Heart left ventricle (tissue), 16 donors: ENCODE measurements around the gene SERP1. TPM values are rescaled to one million over a fixed set of nuclear protein-coding genes. Genes with fewer than 3 reads are reported as not detected.

ENCODE experiments used
- ATAC-seq, 4 donors: fragments of 200-7000 bp; cut with Tn5 transposase; one replicate each; pipeline ENCODE4 v1.9.1; 2020 to 2022; ENCODE audit warnings: moderate library complexity in 4 of 4, mild to moderate bottlenecking in 3 of 4, moderate number of reproducible peaks in 1 of 4
- DNase-seq, 5 donors: peaks; one replicate each; pipeline ENCODE4 v3.0.0-alpha.2; 2020
- H3K27ac ChIP-seq, 12 donors: fragments of 200-600 bp; sonication (generic) in 4 of 12; one replicate each; pipeline versions ENCODE4 v1.5.0 to v1.8.0; 2016 to 2022; ENCODE audit warnings: mild to moderate bottlenecking in 2 of 12
- H3K27me3 ChIP-seq, 9 donors: fragments of 200-600 bp; sonication (generic) in 2 of 9; one replicate each; pipeline versions ENCODE4 v1.5.1 to v1.8.0; 2016 to 2022; ENCODE audit warnings: mild to moderate bottlenecking in 3 of 9
- H3K36me3 ChIP-seq, 9 donors: fragments of 200-600 bp; sonication (generic) in 2 of 9; one replicate each; pipeline versions ENCODE4 v1.5.0 to v1.8.0; 2018 to 2022; ENCODE audit warnings: mild to moderate bottlenecking in 2 of 9
- H3K4me1 ChIP-seq, 12 donors: fragments of 200-600 bp; sonication (generic) in 4 of 12; one replicate each; pipeline versions ENCODE4 v1.5.0 to v1.8.0; 2016 to 2022; ENCODE audit warnings: mild to moderate bottlenecking in 3 of 12
- H3K4me3 ChIP-seq, 12 donors: fragments of 200-600 bp; sonication (generic) in 4 of 12; one replicate each; pipeline versions ENCODE4 v1.5.0 to v1.8.0; 2017 to 2022; ENCODE audit warnings: mild to moderate bottlenecking in 9 of 12, moderate library complexity in 4 of 12
- H3K9me3 ChIP-seq, 12 donors: fragments of 200-600 bp; sonication (generic) in 4 of 12; one replicate each; pipeline versions ENCODE4 v1.5.0 to v1.8.0; 2016 to 2022; ENCODE audit warnings: mild to moderate bottlenecking in 1 of 12
- CTCF ChIP-seq, 12 donors: fragments of 200-600 bp; sonication (generic) in 4 of 12; IDR thresholded peaks; one replicate each; pipeline versions ENCODE4 v1.5.0 to v1.8.0; 2018 to 2022; ENCODE audit warnings: antibody characterized with exemption in 12 of 12, mild to moderate bottlenecking in 5 of 12
- POLR2A ChIP-seq, 2 donors: fragments of 450-650 bp; IDR thresholded peaks; one replicate each; pipeline ENCODE4 v1.6.1; 2017; ENCODE audit warnings: antibody characterized with exemption in 2 of 2, mild to moderate bottlenecking in 2 of 2, moderate library complexity in 2 of 2
- WGBS, 4 donors: extraction: QIAGEN DNeasy Blood & Tissue Kit in 2 of 4; methylation state at CpG; one replicate each; pipeline versions ENCODE4 v1.1.5 to v1.1.7; 2013 to 2018; 5-methylcytosine and 5-hydroxymethylcytosine counted together
- intact Hi-C, 10 donors: fragments of 100-400 bp; cut with DNase I; formaldehyde crosslinking; loops; one replicate each; pipeline versions ENCODE4 v1.11.1 to v1.14.2; 2022
- polyA plus RNA-seq, 2 donors: library from polyadenylated mRNA; stranded (reverse); fragments of 200-250 nt; gene quantifications; one replicate each; pipeline ENCODE4 v1.2.3, GENCODE V29; 2013
- total RNA-seq, 9 donors: library from RNA; depleted of rRNA in 2 of 9; stranded (reverse); fragments of >200 nt in 2 of 9; fragmentation: NEBNext Ultra II Directional in 3 of 9; extraction: Animal tissue kit (Norgen Biotek cat#: 25700) in 3 of 9; gene quantifications; one replicate each; pipeline versions ENCODE4 v1.1.0 to v1.2.4, GENCODE V29; 2016 to 2023
- donor health status: ischemic (EF 13 %, LVEDD 7.1; RV severe dilation, severe dysfunction).
- donor health status: healthy with polysubstance abuse.
- donor health status: DM: no; HTN: yes; CAD: no.
- donor health status: DM: no; HTN: no; CAD: no.
- donor health status: ischemic (EF 25% LVEDD 6.9; RV normal size, moderate dysfunction).
- donor health status: ischemic (EF 25% LVEDD 5.7; RV mildly dilated, moderate dysfunction).
- donor health status: healthy.
- donor health status: DM: yes; HTN: yes; CAD: no.
- donor health status: ischemic (EF 35%, LVEDD 5.7; RV mildly dilated, moderate dysfunction).
- donor health status: nonischemic (EF 11% LVEDD 7.7; RV severe dilation, severe dysfunction).
- donor health status: DM: yes; HTN: yes; CAD: no.
- donor health status: PGD.
- donor health status: ischemic (EF 29% LVEDD 5.4; RV normal size, mild dysfunction).
- donor health status: nonischemic (EF 23%, LVEDD 6.1; RV moderate dilation, normal function).

SERP1 gene
- total and polyA plus RNA-seq, 11 donors = 14.8 to 86.9 (median 26.3) TPM

DNA sequence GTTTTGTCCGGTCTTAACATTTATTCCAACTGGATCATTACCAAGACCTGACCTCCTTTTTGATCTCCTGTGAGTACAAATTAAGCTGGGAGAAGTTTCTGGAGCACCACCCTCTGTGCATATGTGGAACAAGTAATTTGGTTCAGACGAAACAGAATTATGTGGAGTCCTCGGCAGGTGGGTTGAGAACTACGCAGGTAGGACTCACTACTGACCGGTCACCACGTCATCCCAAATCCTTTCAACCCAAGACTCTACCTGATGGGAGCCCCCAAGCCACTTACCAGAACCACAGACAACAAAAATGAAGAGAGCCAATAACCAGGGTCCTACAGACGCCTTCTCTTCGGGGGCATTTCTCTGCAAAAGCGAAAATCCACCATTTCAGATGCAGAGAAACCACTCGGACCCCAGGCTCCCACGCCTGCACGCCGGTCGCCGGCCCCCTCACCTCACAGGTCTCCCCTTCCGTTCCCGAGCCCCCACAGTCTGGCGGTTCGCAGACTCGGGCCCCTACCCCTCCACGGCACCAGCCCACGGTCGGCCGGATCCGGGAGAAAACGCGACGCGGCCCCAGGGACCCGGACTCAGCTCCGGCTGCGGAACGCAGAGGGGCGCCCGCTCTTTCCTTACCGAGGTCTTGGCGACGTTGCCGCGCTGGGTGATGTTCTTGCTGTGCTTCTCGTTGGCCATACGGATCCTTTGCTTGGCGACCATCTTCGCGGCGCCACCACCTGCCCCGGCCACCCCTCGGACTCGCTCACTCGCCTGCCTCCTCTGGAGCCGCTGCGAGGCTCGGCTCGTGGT, 674 bp downstream of the SERP1 start:
- DNase-seq (peak in 4 of 5 donors; percentile 59 to 81 (median 68)), ATAC-seq (peak in 2 of 4 donors; percentile 1)

GRCh38 chr3:150544726-150545125, 1.6 kb downstream of the SERP1 start:
- Histone ChIP-seq H3K27ac (peak overlapping the region in 9 of 12 donors; percentile 91 to 99 (median 98)), H3K4me1 (peaks cover 0 to 62% (median 28%) of the 10 kb centered on the region in 12 donors), H3K4me3 (peak overlapping the region; percentile 80 to 98 (median 86)), H3K36me3 (peaks cover 0 to 41% (median 29%) of the 10 kb centered on the region in 9 donors), H3K9me3 (no peaks in the 10 kb centered on the region), H3K27me3 (no peaks in the 10 kb centered on the region)
- no peak for TF ChIP-seq POLR2A (IDR thresholded peaks at IDR 0.05)
- no peak for TF ChIP-seq CTCF (IDR thresholded peaks at IDR 0.05)
- intact Hi-C loops = loop anchor here in 7 of 10 donors (2.0 to 10.0 kb wide), 7 partner anchors 58 to 320 kb away; partner anchors contain the start of genes SELENOT (in 4 of the 7), SIAH2 (in 3 of the 7), ERICH6 (in 2 of the 7) and TSC22D2 (in 1 of the 7)
- no peak for ATAC-seq
- 0 to 4% (median 2%) methylated on average over 1 of the region's 1 CpG for WGBS, 4 donors
- DNase-seq = no peak

More for the DNA sequence above, 674 bp downstream of the SERP1 start:
- H3K9me3 ChIP-seq = no peaks in the 10 kb centered on the region
- peaks cover 0 to 62% (median 28%) of the 10 kb centered on the region in 12 donors for H3K4me1 ChIP-seq
- H3K4me3 ChIP-seq = peak overlapping the region; percentile 80 to 98 (median 86)
- H3K27me3 ChIP-seq = no peaks in the 10 kb centered on the region
- peaks cover 0 to 42% (median 29%) of the 10 kb centered on the region in 9 donors for H3K36me3 ChIP-seq
- intact Hi-C loops = loop anchor here in 8 of 10 donors (1.0 to 10.0 kb wide), 10 partner anchors 57 to 319 kb away; partner anchors contain the start of genes SELENOT (in 5 of the 8), SIAH2 (in 4 of the 8), TSC22D2 (in 3 of the 8) and ERICH6 (in 2 of the 8)
- TF ChIP-seq POLR2A (IDR thresholded peaks at IDR 0.05) = no peak
- TF ChIP-seq CTCF (IDR thresholded peaks at IDR 0.05) = peak in 1 of 12 donors; percentile 5
- 0 to 2% (median 0%) methylated on average over 23 to 54 of the region's 54 CpGs for WGBS, 4 donors
- H3K27ac ChIP-seq = peak overlapping the region; percentile 91 to 99 (median 98)

GRCh38 chr3:150544041-150544440, 2.3 kb downstream of the SERP1 start:
- intact Hi-C loops = loop anchor here in 6 of 10 donors (2.0 to 10.0 kb wide), 5 partner anchors 61 to 321 kb away; partner anchors contain the start of genes SIAH2 (in 3 of the 6), ERICH6 (in 1 of the 6), SELENOT (in 1 of the 6) and TSC22D2 (in 1 of the 6)
- Histone ChIP-seq H3K9me3 (no peaks in the 10 kb centered on the region), H3K27ac (peak overlapping the region in 2 of 12 donors; percentile 99), H3K4me1 (peaks cover 0 to 62% (median 28%) of the 10 kb centered on the region in 12 donors), H3K36me3 (peaks cover 0 to 40% (median 29%) of the 10 kb centered on the region in 9 donors), H3K4me3 (peak overlapping the region in 4 of 12 donors; percentile 81 to 89 (median 88)), H3K27me3 (no peaks in the 10 kb centered on the region)
- no peak for ATAC-seq
- TF ChIP-seq POLR2A (IDR thresholded peaks at IDR 0.05) (no peak), CTCF (IDR thresholded peaks at IDR 0.05) (no peak)
- no peak for DNase-seq

GRCh38 chr3:150543531-150543930, 2.8 kb downstream of the SERP1 start:
- peaks cover 0 to 40% (median 29%) of the 10 kb centered on the region in 9 donors for H3K36me3 ChIP-seq
- H3K4me3 ChIP-seq = peak overlapping the region in 1 of 12 donors; percentile 4
- intact Hi-C loops = loop anchor here in 6 of 10 donors (10.0 kb wide), 4 partner anchors 61 to 321 kb away; partner anchors contain the start of genes SIAH2 (in 3 of the 6), ERICH6 (in 1 of the 6) and SELENOT (in 1 of the 6)
- no peak for TF ChIP-seq POLR2A (IDR thresholded peaks at IDR 0.05)
- no peak for TF ChIP-seq CTCF (IDR thresholded peaks at IDR 0.05)
- H3K27me3 ChIP-seq = no peaks in the 10 kb centered on the region
- DNase-seq (no peak), ATAC-seq (no peak)
- 87 to 91% (median 89%) methylated on average over 2 of the region's 2 CpGs for WGBS, 4 donors
- peaks cover 0 to 58% (median 28%) of the 10 kb centered on the region in 12 donors for H3K4me1 ChIP-seq
- H3K9me3 ChIP-seq = no peaks in the 10 kb centered on the region
- peak overlapping the region in 1 of 12 donors; percentile 15 for H3K27ac ChIP-seq
